Posterior vena cava (tissue), 2 donors: ENCODE measurements around the gene LSM4. TPM values are rescaled to one million over a fixed set of nuclear protein-coding genes. Genes with fewer than 3 reads are reported as not detected.
"Not testable (repeated sequence)": the region's sequence is repeated elsewhere in the genome, so short reads cannot be mapped to it uniquely, and the experiment has no call there.

ENCODE experiments used
- DNase-seq: peaks from one replicate; pipeline ENCODE4 v3.0.0-alpha.2; 2020; ENCODE audit warnings: low spot score
- intact Hi-C, 2 donors: fragments of 100-400 bp; cut with DNase I; formaldehyde crosslinking; loops; one replicate each; pipeline versions ENCODE4 v1.14.1 to v1.14.2; 2022 to 2023
- total RNA-seq, 2 donors: library from RNA; stranded (reverse); fragmentation: NEBNext Ultra II Directional; extraction: Animal tissue kit (Norgen Biotek cat#: 25700); gene quantifications; one replicate each; pipeline ENCODE4 v1.2.1, GENCODE V29; 2021
- donor health status: DM: yes; HTN: yes; CAD: no.
- donor health status: DM: yes; HTN: yes; CAD: no.

LSM4 gene
- total RNA-seq, 2 donors from 2014 or later = 44.4 to 46.9 TPM

GRCh38 chr19:18345296-18345695 is 22.4 kb upstream of the LSM4 start:
- DNase-seq = no peak
- intact Hi-C loops = loop anchor here in 1 of 2 donors (5.0 kb wide), 1 partner anchor 67 kb away; no protein-coding TSS in a partner anchor

- intact Hi-C loops = no loop called here
- DNase-seq = no peak
Measured at GRCh38 chr19:18344582-18344950, 21.7 kb upstream of the LSM4 start.

GRCh38 chr19:18342090-18342632 is 19.3 kb upstream of the LSM4 start:
- intact Hi-C loops = no loop called here
- DNase-seq = no peak

- DNase-seq = peak; percentile 88
- intact Hi-C loops = no loop called here
Measured at GRCh38 chr19:18340990-18341868, 18.4 kb upstream of the LSM4 start.

GRCh38 chr19:18340190-18340989 is 17.5 kb upstream of the LSM4 start, which contains the start of gene PGPEP1:
TSS of gene PGPEP1 (plus strand) at chr19:18340598. CDS start at chr19:18340682, 84 bp downstream.
- intact Hi-C loops = no loop called here
- peak; percentile 87 for DNase-seq

GRCh38 chr19:18339723-18340122 is 16.8 kb upstream of the LSM4 start:
- no peak for DNase-seq
- intact Hi-C loops = no loop called here

- intact Hi-C loops = no loop called here
- DNase-seq = no peak
Measured at GRCh38 chr19:18338541-18338940, 15.7 kb upstream of the LSM4 start.

GRCh38 chr19:18336121-18336520 is 13.2 kb upstream of the LSM4 start:
- intact Hi-C loops = no loop called here

GRCh38 chr19:18333680-18334079 is 10.8 kb upstream of the LSM4 start:
- intact Hi-C loops = no loop called here

More at GRCh38 chr19:18336121-18336520, 13.2 kb upstream of the LSM4 start:
- no peak for DNase-seq

GRCh38 chr19:18332917-18333530 is 10.1 kb upstream of the LSM4 start:
- DNase-seq = no peak
- intact Hi-C loops = no loop called here

More at GRCh38 chr19:18333680-18334079, 10.8 kb upstream of the LSM4 start:
- DNase-seq = no peak

GRCh38 chr19:18330868-18331267 is 8.0 kb upstream of the LSM4 start:
- no peak for DNase-seq
- intact Hi-C loops = no loop called here

- intact Hi-C loops = loop anchor here in 1 of 2 donors (5.0 kb wide), 1 partner anchor 132 kb away; no protein-coding TSS in a partner anchor
Measured at GRCh38 chr19:18329035-18329376, 6.1 kb upstream of the LSM4 start.

GRCh38 chr19:18328340-18329034 is 5.6 kb upstream of the LSM4 start:
- DNase-seq = peak; percentile 95
- intact Hi-C loops = loop anchor here in 1 of 2 donors (5.0 kb wide), 1 partner anchor 131 kb away; no protein-coding TSS in a partner anchor

More at GRCh38 chr19:18329035-18329376, 6.1 kb upstream of the LSM4 start:
- no peak for DNase-seq

- intact Hi-C loops = loop anchor here in 1 of 2 donors (5.0 kb wide), 1 partner anchor 129 kb away; no protein-coding TSS in a partner anchor
- DNase-seq = no peak
Measured at GRCh38 chr19:18326772-18327171, 3.9 kb upstream of the LSM4 start.

GRCh38 chr19:18324373-18324731 is 1.5 kb upstream of the LSM4 start:
- DNase-seq = not testable (repeated sequence)
- intact Hi-C loops = loop anchor here (5.0 kb wide), 2 partner anchors 37 to 42 kb away; partner anchors contain the start of gene JUND (in 1 of the 2)

GRCh38 chr19:18322318-18322758 is 538 bp downstream of the LSM4 start:
- DNase-seq = no peak

GRCh38 chr19:18321734-18322102 is 1.2 kb downstream of the LSM4 start:
- intact Hi-C loops = loop anchor here (5.0 kb wide), 2 partner anchors 34 to 39 kb away; partner anchors contain the start of gene JUND (in 1 of the 2)
- DNase-seq = no peak

More at GRCh38 chr19:18322318-18322758, 538 bp downstream of the LSM4 start:
- intact Hi-C loops = loop anchor here (5.0 kb wide), 2 partner anchors 35 to 40 kb away; partner anchors contain the start of gene JUND (in 1 of the 2)
